Central memory CD4-positive, alpha-beta T cell (primary cell): ENCODE data around the gene LRRC36.
"Not testable (repeated sequence)": the region's sequence is repeated elsewhere in the genome, so short reads cannot be mapped to it uniquely, and the experiment has no call there.

Experiments
- DNase-seq: peaks from one replicate; pipeline ENCODE4 v3.0.0; 2022

LRRC36 gene

DNA sequence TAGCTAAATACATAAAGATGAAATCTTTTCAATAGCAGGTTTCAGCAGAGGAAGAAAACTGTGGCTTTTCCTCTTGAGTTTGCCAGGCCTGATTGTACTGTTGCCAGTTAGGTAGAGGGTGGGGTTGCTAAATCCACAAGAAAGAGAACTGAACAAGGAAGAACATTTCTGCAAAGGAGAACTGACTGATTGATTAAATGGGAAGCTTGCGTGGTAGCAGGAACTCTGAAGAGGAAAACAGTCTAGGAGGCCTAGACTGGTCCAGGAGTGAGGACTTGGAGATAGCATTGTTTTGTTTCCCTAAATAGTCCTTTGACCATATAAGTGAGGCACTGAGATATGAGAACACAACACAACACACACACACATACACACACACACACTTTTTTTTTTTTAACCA is 18.8 kb downstream of the LRRC36 start:
- no peak for DNase-seq

DNA sequence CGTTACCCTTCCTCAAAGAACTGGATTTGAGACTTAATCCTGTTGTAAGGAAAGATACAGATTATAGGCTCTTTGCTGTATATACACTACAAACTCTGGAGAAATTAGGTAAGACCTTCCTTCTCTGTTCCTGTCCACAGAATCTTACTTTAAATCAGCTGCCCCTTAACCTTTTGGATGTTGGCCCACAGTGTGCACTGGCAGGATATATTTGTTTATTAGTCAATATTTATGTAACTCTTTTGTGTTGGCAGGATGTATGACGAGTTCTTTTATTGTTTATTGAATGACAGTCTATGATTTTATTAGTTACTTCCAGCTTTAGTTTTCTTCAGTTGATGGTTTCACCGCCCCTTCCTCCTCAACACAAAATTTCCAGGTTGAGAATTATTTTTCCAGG is 19.7 kb downstream of the LRRC36 start:
- no peak for DNase-seq

GRCh38 chr16:67349172-67349571 is 22.6 kb downstream of the LRRC36 start:
- no peak for DNase-seq

GRCh38 chr16:67350324-67350723 is 23.7 kb downstream of the LRRC36 start:
- DNase-seq: no peak

- not testable (repeated sequence) for DNase-seq
These were observed 25.8 kb downstream of the LRRC36 start for GRCh38 chr16:67352463-67352862.

GRCh38 chr16:67356396-67356795 is 29.8 kb downstream of the LRRC36 start:
- no peak for DNase-seq

DNA sequence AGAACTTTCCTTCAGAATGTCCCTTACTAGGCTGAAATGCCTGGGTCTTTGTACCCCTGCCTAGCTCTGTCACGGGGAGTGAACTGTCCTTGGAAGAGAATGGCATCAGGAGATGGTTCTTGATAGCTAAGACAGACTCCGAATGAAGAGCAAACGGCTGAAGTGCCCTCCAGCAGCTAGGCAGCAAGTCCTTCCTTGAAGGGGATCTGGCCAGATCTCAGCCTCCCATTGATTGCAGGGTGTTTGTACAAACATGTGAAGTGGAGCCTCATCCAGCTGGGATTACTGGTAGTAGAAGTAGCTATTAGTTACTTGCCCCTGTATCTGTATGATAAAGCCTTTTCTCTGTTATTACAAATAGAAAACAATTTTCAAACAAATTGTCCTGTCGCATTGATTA is 30.9 kb downstream of the LRRC36 start:
- no peak for DNase-seq

DNA sequence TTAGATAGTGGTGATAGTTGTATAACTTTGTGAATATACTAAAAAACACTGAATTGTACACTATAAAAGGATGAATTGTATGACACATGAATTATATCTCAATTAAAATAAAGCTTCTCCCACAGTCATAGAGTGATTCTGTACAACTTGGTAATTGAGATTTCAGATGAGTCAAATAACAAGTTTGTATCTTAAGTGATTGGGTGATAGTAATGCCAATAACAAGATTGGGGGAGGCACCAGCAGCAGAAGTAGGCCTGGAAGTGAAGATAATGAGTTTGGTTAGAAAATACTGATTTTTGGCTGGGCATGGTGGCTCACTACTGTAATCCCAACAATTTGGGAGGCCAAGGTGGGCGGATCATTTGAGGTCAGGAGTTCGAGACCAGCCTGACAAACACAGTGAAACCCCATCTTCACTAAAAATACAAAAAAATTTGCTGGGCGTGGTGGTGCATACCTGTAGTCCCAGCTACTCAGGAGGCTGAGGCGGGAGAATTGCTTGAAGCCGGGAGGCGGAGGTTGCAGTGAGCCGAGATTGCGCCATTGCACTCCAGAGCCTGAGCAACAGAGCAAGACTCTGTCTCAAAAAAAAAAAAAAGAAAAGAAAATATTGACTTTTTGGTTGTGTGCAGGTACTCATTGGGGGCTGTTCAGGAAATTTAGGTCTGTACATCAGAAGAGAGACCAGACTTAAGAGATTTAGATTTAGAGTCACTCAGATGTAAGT is 33.1 kb downstream of the LRRC36 start:
- not testable (repeated sequence) for DNase-seq

- no peak for DNase-seq
These were observed 34.4 kb downstream of the LRRC36 start for GRCh38 chr16:67361038-67361437.

DNA sequence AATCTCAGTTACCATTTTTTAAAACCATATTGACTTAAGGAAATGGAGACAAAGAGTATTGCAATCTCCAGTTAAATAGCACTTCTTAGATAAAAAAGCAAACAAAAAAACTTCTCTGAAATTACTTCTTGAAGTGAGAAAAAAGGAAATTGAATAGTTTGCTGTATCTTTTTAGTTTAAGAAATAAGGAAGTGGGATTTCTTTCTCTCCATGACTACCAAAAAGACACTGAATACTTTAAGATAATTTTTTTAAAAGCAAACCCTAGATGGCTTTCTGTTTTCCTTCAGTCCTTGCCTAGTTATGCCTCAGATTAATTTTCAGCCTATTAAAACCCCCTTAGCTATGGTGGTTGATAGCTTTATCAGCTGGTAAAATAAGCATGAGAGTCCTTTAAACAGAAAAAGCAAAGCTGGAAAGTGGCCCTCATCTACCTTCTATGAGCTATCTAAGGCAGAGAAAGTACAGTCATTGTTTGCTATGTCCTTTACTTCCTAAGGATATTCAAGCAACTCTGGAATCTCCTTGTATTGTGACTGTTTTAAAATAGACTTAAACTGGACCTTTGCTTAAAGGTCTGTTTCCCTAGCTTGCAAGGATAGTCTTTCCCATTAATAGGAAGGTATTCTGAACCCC is 38.1 kb downstream of the LRRC36 start:
- no peak for DNase-seq

DNA sequence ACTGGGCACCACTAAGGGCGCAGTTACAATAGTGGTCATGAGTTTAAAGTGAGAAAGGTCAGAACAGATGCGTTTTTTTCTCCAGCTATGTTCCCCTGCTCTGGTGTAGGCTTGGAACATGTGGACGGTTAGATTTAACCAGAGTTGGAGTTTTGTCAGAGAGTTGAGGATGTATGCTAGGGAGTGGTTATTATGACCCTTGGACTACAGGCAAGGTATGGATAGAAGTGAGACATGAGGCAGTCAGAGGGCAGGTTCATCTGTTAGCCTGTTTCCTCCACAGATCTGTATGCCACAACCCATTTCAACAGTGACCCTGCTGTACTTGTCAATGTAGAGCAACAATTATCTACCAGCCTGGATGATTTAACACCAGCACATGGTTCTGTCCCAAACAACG is 44.0 kb downstream of the LRRC36 start:
- no peak for DNase-seq

- no peak for DNase-seq
These were observed 46.0 kb downstream of the LRRC36 start for GRCh38 chr16:67372664-67373063.

DNA sequence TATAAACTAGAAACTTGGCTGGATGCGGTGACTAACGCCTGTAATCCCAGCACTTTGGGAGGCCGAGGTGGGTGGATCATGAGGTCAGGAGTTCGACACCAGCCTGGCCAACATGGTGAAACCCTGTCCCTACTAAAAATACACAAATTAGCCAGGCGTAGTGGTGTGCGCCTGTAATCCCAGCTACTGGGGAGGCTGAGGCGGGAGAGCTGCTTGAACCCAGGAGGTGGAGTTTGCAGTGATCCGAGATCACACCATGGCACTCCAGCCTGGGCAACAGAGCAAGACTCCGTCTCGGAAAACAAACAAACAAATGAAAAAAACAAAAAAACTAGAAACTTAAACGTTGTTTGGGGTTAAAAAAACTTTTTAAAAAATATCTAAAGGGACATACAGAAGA is 49.4 kb downstream of the LRRC36 start:
- DNase-seq: not testable (repeated sequence)

DNA sequence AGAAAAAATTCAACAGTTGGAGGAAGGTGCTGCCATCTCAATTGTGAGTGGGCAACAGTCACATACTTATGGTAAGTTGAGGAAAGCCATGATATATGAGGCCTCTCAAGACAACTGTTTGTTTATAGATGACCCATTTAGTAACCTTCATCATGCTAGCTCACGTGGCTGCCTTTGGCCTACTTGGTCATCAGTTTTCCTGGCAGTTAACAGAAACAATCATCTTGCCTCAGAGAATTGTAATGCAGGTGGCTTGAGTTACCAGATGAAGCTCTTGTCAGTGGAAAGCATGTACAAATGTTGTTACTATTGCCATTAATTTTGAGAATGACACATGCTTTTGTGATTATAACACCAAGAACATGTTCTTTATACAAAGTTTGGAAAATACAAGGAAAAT is 52.0 kb downstream of the LRRC36 start:
- DNase-seq: no peak

GRCh38 chr16:67383284-67383683 is 56.7 kb downstream of the LRRC36 start:
- DNase-seq: no peak

GRCh38 chr16:67384778-67385510 is 58.3 kb downstream of the LRRC36 start:
- DNase-seq: no peak

DNA sequence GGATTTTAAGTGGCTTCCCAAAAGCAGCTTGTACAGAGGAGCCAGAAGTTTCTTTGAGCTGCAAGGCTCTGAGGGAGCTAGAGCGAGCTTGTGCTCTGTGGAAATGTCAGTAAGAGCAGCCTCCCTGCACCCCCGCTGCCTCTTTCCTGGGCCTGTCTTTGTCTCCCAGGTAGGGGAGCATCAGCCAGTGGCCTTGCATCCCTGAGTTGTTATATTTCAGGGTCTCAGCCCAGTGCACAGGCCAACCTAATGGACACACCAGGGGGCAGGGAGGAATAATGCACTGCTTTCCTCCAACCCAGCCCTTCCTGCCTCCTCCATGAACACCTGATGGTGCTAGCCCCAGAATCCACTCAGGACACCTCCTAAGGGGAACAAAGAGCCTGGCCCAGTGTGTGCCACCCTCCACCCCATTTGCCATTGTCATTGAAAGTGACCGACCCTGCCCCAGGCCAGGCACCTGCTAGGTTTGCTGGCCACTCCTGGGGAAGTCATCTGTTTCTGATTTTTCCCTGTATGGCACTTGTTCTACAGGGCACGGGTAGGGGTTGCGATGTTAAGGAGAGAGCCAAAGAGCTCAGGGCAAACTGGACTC is 60.3 kb downstream of the LRRC36 start:
- no peak for DNase-seq

GRCh38 chr16:67387479-67388079 is 61.0 kb downstream of the LRRC36 start:
- no peak for DNase-seq

- no peak for DNase-seq
These were observed 61.6 kb downstream of the LRRC36 start for GRCh38 chr16:67388191-67388590.

DNA sequence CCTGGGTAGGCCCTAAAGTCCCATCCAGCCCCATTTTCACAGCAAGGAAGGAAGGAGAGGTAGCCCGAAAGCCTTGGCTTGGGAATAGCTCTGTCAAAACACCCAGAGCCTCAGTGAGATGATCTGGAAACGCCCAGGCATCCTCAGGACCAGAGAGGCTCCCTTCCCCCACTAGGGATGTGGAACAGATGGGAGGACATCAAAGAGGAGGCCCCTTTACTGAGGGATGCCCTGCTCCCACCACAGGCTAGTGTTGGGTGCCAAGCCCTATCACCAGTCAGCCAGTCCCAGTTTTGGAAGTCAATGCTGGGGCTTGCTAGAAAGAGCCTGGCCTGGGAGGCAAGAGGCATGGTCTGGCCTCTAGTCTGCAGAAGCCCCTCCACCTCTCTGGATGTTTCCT is 62.0 kb downstream of the LRRC36 start:
- DNase-seq: no peak

GRCh38 chr16:67389911-67390815 is 63.5 kb downstream of the LRRC36 start:
- no peak for DNase-seq

DNA sequence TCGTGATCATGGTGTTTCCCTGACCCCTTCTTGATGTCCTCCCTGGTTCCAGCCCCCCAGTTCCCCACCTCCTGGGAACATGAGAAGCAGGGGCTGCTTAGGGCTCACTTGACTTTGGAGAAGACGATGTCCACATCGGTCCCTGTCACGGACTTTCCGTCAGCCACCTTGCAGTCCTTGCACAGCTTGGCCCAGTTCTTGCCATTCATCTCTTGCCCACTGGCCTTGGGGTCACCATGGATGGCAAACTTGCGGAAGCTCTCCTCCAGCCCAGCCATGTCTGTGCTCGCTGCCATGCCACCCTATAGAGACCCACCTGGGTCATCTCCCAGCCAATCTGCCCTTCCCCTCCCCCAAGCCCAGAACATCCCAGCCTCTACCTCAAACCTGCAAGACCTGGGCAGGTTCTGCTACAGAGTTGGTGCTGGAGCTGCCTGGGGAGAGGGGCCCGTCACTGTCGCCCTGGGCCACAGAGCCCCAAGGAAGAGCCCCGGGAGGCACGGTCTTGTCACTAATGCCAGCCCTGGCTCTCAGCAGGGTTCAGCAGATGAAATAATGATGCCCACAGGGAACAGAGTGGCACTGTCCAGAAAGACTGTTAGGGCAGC is 64.3 kb downstream of the LRRC36 start:
- DNase-seq: no peak
